Cardiac fibroblast (primary cell): ENCODE measurements around the gene TRAPPC8.

ENCODE experiments used
- DNase-seq, 2 donors: peaks; one replicate each; pipeline versions ENCODE4 v3.0.0 to v3.0.0-alpha.2; 2010; ENCODE audit warnings: low read depth in 2 of 2
- H3K4me3 ChIP-seq, 2 donors: replicated peaks in 1 of 2; 1 replicate in 1 of 2; 2 replicates in 1 of 2; pipeline ENCODE4 v1.5.1; 2011; ENCODE audit warnings: low read depth in 2 of 2, low read length in 2 of 2, mild to moderate bottlenecking in 2 of 2, moderate library complexity in 1 of 2
- TF ChIP-seq, protein P1 (sequence below): IDR thresholded peaks from one replicate; pipeline ENCODE4 v1.5.1; 2011; ENCODE audit warnings: low read depth, mild to moderate bottlenecking, low read length, inconsistent platforms

The TRAPPC8 gene

DNA sequence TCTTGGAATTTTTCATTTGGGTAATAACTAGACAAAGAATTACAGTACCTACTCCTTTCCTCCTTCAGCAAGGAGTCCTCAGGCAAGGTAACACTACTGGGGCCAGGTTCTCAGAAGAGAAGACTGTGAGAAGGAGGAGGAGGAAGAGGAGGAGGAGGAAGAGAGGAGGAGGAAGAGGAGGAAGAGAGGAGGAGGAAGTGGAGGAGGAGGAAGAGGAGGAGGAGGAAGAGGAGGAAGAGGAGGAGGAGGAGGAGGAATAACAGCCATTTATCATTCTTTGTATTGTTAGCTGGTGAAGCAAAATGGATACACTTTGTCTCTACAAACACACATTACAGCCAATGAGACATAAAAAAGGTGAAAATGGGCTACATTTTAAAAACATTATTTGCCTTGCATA is 149.4 kb downstream of the TRAPPC8 start:
- no peak overlapping the region for H3K4me3 ChIP-seq
- TF ChIP-seq, protein P1, sequence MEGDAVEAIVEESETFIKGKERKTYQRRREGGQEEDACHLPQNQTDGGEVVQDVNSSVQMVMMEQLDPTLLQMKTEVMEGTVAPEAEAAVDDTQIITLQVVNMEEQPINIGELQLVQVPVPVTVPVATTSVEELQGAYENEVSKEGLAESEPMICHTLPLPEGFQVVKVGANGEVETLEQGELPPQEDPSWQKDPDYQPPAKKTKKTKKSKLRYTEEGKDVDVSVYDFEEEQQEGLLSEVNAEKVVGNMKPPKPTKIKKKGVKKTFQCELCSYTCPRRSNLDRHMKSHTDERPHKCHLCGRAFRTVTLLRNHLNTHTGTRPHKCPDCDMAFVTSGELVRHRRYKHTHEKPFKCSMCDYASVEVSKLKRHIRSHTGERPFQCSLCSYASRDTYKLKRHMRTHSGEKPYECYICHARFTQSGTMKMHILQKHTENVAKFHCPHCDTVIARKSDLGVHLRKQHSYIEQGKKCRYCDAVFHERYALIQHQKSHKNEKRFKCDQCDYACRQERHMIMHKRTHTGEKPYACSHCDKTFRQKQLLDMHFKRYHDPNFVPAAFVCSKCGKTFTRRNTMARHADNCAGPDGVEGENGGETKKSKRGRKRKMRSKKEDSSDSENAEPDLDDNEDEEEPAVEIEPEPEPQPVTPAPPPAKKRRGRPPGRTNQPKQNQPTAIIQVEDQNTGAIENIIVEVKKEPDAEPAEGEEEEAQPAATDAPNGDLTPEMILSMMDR = no peak
- no peak for DNase-seq

DNA sequence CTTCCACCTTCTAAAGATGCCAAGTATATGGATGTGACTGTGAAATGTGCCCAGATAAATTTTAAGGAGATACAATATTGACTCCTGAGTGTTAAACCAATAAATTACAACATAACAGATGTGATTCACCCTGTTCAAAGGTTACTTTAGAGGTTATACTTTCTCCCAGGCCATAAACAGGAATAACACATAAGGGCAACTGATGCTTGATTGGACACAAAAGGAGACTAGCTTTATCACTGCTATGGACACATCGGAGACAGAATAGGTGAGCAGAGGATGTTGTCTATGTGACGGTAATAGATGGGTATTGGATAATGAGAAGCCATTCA is 150.4 kb downstream of the TRAPPC8 start:
- H3K4me3 ChIP-seq = no peak overlapping the region
- TF ChIP-seq, protein P1 = no peak
- DNase-seq = no peak

DNA sequence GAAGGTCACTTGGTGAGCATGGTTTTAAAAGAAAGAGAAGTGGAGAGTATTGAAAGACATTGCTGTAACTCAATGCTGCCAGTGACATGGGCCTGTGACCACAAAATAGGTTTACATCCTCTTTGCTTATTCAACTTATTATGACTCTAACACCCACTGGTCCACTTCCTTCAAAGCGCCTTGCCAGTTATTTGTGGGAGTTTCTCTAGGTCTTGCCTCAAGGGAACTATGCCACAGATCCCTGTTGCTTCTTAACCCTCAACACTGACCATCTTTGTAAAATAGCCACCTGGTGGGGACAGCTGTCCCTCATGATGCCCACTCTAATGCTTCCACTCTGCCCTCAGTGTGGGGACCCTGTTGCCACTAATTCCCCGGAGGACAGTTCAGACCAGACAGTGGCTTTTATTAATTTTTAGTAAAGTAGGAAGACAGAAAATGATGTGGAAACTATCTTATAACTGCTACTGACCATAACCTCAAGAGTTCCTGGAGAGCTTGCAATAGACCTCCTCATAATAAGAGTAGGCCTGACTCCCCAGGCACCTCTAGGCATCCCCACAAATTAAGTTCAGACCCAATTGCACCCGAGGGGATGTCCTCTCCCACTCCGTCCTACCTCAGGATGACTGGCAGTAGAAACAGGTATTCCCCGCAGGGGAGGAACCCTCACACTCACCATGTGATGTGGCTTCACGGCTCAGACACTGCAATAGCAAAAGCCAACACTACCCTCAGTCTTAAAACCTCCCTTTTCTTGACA is 150.9 kb downstream of the TRAPPC8 start:
- TF ChIP-seq, protein P1 = no peak
- no peak for DNase-seq

DNA sequence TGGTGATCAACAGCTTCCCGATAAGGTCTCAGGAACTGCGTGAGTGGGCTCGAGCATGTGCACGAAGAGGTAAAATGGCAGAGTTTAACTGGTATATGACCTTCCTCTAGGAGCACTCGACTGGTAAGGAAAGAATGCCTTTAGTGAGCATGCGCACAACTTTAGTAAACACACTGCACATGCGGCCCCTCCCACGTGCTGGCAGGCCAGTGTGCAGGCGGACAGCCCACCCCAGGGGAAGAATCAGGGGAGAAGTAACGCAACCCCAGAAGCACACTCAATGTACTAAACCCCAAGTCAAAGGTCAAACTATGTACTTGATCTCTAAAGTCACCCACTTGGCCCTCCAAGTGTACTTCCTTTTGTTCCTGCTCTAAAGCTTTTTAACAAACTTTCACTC is 153.5 kb downstream of the TRAPPC8 start:
- no peak for DNase-seq
- no peak overlapping the region for H3K4me3 ChIP-seq
- TF ChIP-seq, protein P1 = no peak

More for the DNA sequence above, 150.9 kb downstream of the TRAPPC8 start:
- H3K4me3 ChIP-seq = no peak overlapping the region

DNA sequence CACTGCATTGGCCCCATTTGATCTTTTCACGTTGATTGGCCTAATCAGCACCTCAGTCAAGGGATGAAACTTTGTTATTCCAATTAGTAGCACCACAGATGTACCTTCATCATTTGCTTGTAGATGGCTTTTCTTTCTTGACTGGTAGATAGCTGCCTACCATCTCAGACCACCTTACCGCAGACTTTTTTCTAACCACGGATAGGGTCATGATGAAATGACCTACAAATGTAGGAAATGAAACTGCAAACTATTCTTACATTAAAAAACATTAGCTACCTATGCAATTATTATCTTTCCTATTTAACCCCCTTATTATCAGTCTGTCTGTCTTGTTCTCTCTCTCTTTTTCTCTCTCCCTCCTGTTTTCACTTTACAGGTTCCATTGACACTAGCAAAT is 159.9 kb downstream of the TRAPPC8 start:
- H3K4me3 ChIP-seq = no peak overlapping the region
- DNase-seq = no peak
- TF ChIP-seq, protein P1 = no peak
